HEK293T (cell line): ENCODE results near the gene NAIF1.

Source experiments
- FOXK2 ChIP-seq: fragments of 450-650 bp; IDR thresholded peaks from 2 replicates; pipeline ENCODE4 v1.6.1; 2016; ENCODE audit warnings: mild to moderate bottlenecking
- ZNF384 ChIP-seq: fragments of 450-650 bp; IDR thresholded peaks from 2 replicates; pipeline ENCODE4 v1.6.1; 2016

GRCh38 chr9:128104171-128104618 lies 37.1 kb upstream of the NAIF1 start:
- TF ChIP-seq ZNF384: no peak
- no peak for TF ChIP-seq FOXK2
